CD4-positive, alpha-beta T cell treated with Interleukin-17A for 1 hour (primary cell): ENCODE results near the gene FLNA.
"Not testable (repeated sequence)": the region's sequence is repeated elsewhere in the genome, so short reads cannot be mapped to it uniquely, and the experiment has no call there.

Source experiments
- DNase-seq: peaks from one replicate; pipeline ENCODE4 v3.0.0-alpha.2; 2020

Gene FLNA

GRCh38 chrX:154355776-154356140, 18.7 kb downstream of the FLNA start:
- peak; percentile 1 for DNase-seq

DNA sequence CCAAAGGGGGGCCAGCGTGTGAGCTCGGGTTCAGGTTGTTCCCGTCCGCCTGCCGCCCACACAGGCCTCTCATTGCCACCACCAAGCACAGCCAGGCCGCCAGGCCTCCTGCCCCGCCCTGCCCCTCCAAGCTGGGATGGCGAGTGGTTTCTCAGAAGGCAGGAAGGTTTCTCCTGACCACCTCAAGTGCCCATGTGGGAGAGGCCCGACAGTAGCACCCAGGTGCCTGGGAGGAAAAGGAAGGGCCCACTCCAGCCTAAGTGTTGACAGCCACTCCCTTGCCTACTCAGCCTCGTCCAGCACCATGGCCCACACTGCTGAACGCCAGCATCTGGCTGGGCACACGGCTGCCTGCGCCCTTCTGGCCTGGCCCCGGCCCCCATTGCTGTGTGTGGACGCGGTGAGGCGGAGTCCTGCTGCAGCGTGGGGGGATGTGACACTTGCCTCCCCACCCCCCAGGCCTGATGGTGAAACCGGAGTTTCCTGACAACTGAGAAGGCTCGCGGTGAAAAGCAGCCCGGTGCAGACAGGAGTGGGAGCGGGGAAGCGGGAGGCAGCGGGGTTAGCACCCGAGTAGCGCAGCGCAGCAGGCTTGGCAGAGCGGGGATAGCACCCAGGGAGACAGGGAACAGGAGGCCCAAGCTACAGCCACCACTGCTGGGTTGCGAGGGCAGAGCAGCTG, 19.2 kb downstream of the FLNA start:
- peak; percentile 9 for DNase-seq

GRCh38 chrX:154354516-154354915, 19.9 kb downstream of the FLNA start:
- DNase-seq = no peak

- DNase-seq = peak; percentile 1
These were observed 20.4 kb downstream of the FLNA start for GRCh38 chrX:154354013-154354412.

- DNase-seq = no peak
These were observed 21.1 kb downstream of the FLNA start for GRCh38 chrX:154353172-154353843.

DNA sequence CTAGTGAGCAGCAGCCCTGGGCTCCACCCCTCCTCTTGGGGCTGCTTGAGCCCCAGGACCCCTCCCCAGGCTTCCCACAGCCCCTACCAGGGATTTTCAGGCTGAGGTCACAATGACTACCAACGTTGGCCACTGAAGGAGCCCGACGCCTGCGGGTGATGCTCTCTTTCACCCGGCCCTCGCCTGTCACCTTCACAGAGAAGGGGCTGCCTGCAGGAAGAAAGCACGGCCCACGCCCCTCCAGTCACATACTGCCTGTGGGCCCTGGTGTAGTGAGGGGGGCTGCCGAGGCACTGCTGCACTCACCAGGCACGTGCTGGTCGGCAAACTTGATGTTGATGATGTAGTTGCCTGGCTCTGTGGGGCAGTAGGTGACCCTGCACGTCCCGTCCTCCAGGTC, 22.0 kb downstream of the FLNA start:
- no peak for DNase-seq

DNA sequence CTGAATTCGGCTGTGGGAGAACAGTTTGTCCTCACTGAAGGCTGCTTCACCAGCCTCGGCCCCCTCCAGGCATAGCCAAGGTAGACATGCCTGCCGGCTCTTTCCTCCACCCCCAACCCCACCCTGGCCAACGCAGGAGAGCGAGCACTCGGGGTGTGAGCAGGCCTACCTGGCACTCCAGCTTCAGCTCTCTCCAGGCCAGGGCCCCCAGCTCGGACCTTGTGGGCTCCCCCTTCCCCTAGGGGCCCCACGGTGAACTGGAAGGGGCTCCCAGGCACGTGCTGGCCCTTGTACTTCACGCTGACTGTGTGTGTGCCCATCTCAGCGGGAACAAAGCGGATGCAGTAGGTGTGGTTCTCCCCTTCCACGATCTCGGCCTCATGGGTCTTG, 22.4 kb downstream of the FLNA start:
- DNase-seq = no peak

- peak; percentile 71 for DNase-seq
These were observed 23.0 kb downstream of the FLNA start for GRCh38 chrX:154351183-154352011.

GRCh38 chrX:154350429-154351182, 23.8 kb downstream of the FLNA start:
- peak; percentile 2 for DNase-seq

- DNase-seq = peak; percentile 4
These were observed 24.5 kb downstream of the FLNA start for GRCh38 chrX:154349979-154350378.

- DNase-seq = peak; percentile 32
These were observed 25.0 kb downstream of the FLNA start for GRCh38 chrX:154349359-154349935.

- peak; percentile 13 for DNase-seq
These were observed 25.6 kb downstream of the FLNA start for GRCh38 chrX:154348646-154349358.

GRCh38 chrX:154348114-154348531, 26.3 kb downstream of the FLNA start:
- DNase-seq = peak; percentile 18

DNA sequence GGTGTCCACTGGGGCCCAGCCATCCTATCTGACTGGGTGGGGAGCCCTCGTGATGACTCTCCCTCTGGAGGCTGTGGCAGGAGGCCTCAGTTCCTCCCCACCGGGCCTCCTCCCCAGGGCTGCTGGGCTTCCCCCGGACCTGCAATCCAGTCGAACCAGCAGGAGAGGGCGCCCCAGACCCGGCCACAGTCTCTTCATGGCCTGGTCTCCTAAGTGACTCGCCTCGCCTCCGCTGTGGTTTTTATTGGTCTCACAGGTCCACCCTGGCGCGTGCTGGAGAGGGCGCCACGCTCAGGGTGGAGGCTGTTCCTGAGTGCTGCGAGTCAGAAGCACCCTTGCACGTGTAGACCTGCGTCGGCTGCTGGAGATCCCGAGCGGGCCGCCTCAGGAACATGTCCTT, 30.8 kb downstream of the FLNA start:
- not testable (repeated sequence) for DNase-seq

DNA sequence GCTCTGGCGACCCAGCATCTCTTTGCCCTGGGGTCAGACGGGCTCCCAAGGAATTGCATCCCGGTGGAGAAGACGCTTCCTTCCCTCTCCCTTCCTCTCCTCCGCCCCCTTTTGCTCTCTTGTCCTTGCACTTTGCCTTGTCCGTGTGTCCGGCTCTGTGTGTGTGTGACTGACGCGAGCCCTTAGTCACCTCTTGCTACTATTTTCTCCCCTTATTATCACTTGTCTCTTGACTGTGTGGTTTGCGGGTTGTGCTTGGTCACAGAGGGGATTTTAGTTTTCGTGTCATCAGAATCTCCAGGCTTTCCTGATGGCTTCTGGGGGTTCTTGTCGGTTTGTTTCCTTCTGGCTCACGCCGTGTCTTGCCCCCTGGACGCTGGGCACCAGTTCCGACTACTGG, 31.4 kb downstream of the FLNA start:
- not testable (repeated sequence) for DNase-seq

- DNase-seq = not testable (repeated sequence)
These were observed 32.8 kb downstream of the FLNA start for GRCh38 chrX:154341399-154342298.

GRCh38 chrX:154334496-154334895, 39.9 kb downstream of the FLNA start:
- no peak for DNase-seq

DNA sequence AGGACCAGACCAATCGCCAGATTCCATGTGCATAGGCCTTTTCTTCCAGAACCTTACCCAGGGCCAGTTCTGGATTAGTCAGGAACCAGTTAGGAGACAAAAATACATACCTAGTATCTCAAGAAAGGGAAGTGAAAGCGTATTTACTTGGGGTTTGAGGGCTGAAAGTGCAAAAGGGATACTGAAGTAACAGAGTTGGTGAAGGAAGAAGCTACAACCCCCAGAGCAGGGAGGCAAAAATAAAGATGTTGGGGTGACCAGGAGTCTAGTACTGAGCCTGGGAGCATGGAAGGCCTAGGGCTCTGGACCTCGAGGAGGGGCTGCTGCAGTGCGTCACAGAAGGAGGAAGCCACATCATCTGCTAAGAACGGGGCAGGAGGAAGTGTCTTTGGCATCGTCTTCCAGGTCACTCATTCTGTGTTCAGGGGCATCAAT, 40.6 kb downstream of the FLNA start:
- DNase-seq = no peak

DNA sequence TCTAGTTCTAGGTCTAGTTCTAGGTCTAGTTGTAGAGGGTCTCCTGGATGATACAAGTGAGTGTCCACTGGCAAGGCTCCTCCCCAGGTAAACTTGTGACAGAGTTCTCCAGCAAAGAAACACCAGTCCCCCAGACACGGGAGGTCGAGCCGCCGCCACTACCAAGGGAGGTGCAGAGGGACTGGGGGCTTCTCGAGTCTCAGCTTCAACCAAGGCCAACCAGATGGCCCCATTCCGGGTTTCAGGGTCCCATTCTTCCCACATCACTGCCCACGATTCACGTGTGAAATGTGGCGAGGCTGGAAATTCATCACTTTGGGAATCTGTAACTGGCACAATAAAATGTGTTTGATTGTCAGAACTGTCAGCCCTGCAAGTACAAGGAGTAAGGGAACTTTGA, 41.3 kb downstream of the FLNA start:
- DNase-seq = no peak

- no peak for DNase-seq
These were observed 41.9 kb downstream of the FLNA start for GRCh38 chrX:154332561-154332960.

- no peak for DNase-seq
These were observed 45.1 kb downstream of the FLNA start for GRCh38 chrX:154329294-154329693.
